ENCODE results near the gene SLC4A5. TPM values are rescaled to one million over a fixed set of nuclear protein-coding genes. Genes with fewer than 3 reads are reported as not detected.

Gene SLC4A5
- total RNA-seq, 1 experiment from 2014 or later, result 1.8 TPM

DNA sequence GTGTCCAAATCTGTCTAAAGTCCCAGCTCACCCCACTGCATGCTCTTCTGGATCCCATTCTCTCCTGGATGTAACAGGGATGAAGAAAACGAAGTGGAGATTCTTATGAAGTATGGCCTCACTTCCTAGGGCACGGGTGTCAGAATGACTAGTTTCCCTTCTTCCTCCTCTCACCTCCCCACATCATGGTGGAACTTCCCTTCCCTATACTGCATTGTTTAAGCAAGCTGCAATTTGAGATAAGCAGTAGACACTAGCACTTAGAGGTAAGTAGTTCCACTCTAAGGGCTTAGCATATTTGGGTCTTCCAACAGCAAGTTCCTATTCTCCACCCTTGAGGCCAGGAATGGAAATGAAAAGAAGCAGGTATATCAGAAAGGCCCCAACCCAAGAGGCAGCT, 29.7 kb downstream of the SLC4A5 start:
- BruUV-seq (replicated peaks), result no TSS peak
- intact Hi-C loops (cut with micrococcal nuclease; ENCODE audit: unreplicated experiment), result no loop called here
- DNase-seq (ENCODE audit: low spot score), result no peak
- Histone ChIP-seq H3K9me3 (ENCODE audit: low read depth, low read length, poor library complexity, severe bottlenecking) (no peaks in the 10 kb centered on the region), H3K4me3 (ENCODE audit: low read depth, low read length, poor library complexity, severe bottlenecking) (no peak overlapping the region), H3K27me3 (replicated peaks; ENCODE audit: insufficient read depth, low read depth, low read length, poor library complexity) (no peaks in the 10 kb centered on the region), H3K27ac (ENCODE audit: low read depth, low read length, poor library complexity, severe bottlenecking) (no peak overlapping the region), H3K4me1 (ENCODE audit: insufficient read depth, low read length, poor library complexity, severe bottlenecking) (no peaks in the 10 kb centered on the region), H3K36me3 (ENCODE audit: insufficient read depth, low read length, poor library complexity, severe bottlenecking) (no peaks in the 10 kb centered on the region)
- POLR2A ChIA-PET (ENCODE audit: low non-redundant PET), result no interaction called here
- TF ChIP-seq EZH2 (IDR thresholded peaks at IDR 0.05; ENCODE audit: borderline replicate concordance, low read depth, low read length, poor library complexity, severe bottlenecking) (no peak), CTCF (conservative IDR thresholded peaks at IDR 0.05; ENCODE audit: low read depth, low read length) (no peak)
- CTCF ChIA-PET, result no interaction called here

- no peak for TF ChIP-seq EZH2 (IDR thresholded peaks at IDR 0.05; ENCODE audit: borderline replicate concordance, low read depth, low read length, poor library complexity, severe bottlenecking)
- TF ChIP-seq CTCF (conservative IDR thresholded peaks at IDR 0.05; ENCODE audit: low read depth, low read length), result no peak
- no peak overlapping the region for H3K27ac ChIP-seq (ENCODE audit: low read depth, low read length, poor library complexity, severe bottlenecking)
- no peaks in the 10 kb centered on the region for H3K4me1 ChIP-seq (ENCODE audit: insufficient read depth, low read length, poor library complexity, severe bottlenecking)
- no peaks in the 10 kb centered on the region for H3K36me3 ChIP-seq (ENCODE audit: insufficient read depth, low read length, poor library complexity, severe bottlenecking)
- POLR2A ChIA-PET (ENCODE audit: low non-redundant PET), result no interaction called here
- no TSS peak for BruUV-seq (replicated peaks)
- DNase-seq (ENCODE audit: low spot score), result no peak
- no peaks in the 10 kb centered on the region for H3K9me3 ChIP-seq (ENCODE audit: low read depth, low read length, poor library complexity, severe bottlenecking)
- H3K4me3 ChIP-seq (ENCODE audit: low read depth, low read length, poor library complexity, severe bottlenecking), result no peak overlapping the region
- intact Hi-C loops (cut with micrococcal nuclease; ENCODE audit: unreplicated experiment), result no loop called here
- CTCF ChIA-PET, result no interaction called here
- no peaks in the 10 kb centered on the region for H3K27me3 ChIP-seq (replicated peaks; ENCODE audit: insufficient read depth, low read depth, low read length, poor library complexity)
Observed at GRCh38 chr2:74312913-74313312, 30.3 kb downstream of the SLC4A5 start.

GRCh38 chr2:74307720-74308119, 35.5 kb downstream of the SLC4A5 start:
- TF ChIP-seq CTCF (conservative IDR thresholded peaks at IDR 0.05; ENCODE audit: low read depth, low read length) (no peak), EZH2 (IDR thresholded peaks at IDR 0.05; ENCODE audit: borderline replicate concordance, low read depth, low read length, poor library complexity, severe bottlenecking) (no peak)
- BruUV-seq (replicated peaks), result no TSS peak
- no peaks in the 10 kb centered on the region for H3K9me3 ChIP-seq (ENCODE audit: low read depth, low read length, poor library complexity, severe bottlenecking)
- no peak for DNase-seq (ENCODE audit: low spot score)
- H3K4me3 ChIP-seq (ENCODE audit: low read depth, low read length, poor library complexity, severe bottlenecking), result no peak overlapping the region
- CTCF ChIA-PET, result interaction anchor here (0.6 kb wide), 1 partner anchor 671 kb away, joined by 5 read pairs; no protein-coding TSS in a partner anchor
- intact Hi-C loops (cut with micrococcal nuclease; ENCODE audit: unreplicated experiment), result no loop called here
- no peak overlapping the region for H3K27ac ChIP-seq (ENCODE audit: low read depth, low read length, poor library complexity, severe bottlenecking)
- POLR2A ChIA-PET (ENCODE audit: low non-redundant PET), result no interaction called here
- H3K27me3 ChIP-seq (replicated peaks; ENCODE audit: insufficient read depth, low read depth, low read length, poor library complexity), result no peaks in the 10 kb centered on the region
- H3K4me1 ChIP-seq (ENCODE audit: insufficient read depth, low read length, poor library complexity, severe bottlenecking), result no peaks in the 10 kb centered on the region
- H3K36me3 ChIP-seq (ENCODE audit: insufficient read depth, low read length, poor library complexity, severe bottlenecking), result no peaks in the 10 kb centered on the region

All from A673 (cell line).